Spleen (tissue), 7 donors: ENCODE data around the gene SLC35F6.

Source experiments
- POLR2A ChIP-seq, 3 donors: fragments of 450-650 bp; IDR thresholded peaks; one replicate each; pipeline ENCODE4 v1.5.1; 2017; ENCODE audit warnings: antibody characterized with exemption in 3 of 3, mild to moderate bottlenecking in 1 of 3
- POLR2AphosphoS5 ChIP-seq, 3 donors: sonication (generic); formaldehyde crosslinking; IDR thresholded peaks; one replicate each; pipeline ENCODE4 v1.5.1; 2017; ENCODE audit warnings: antibody characterized with exemption in 3 of 3
- TF ChIP-seq, protein P1 (sequence below), 11 experiments: fragments of 200-600 bp in 7 of 11; fragments of 450-650 bp in 4 of 11; sonication (generic) in 4 of 11; IDR thresholded peaks in 8 of 11; conservative IDR thresholded peaks in 3 of 11; 1 replicate in 7 of 11; 2 replicates in 4 of 11; pipeline versions ENCODE4 v1.4.0 to v1.8.0; 2016 to 2021; ENCODE audit warnings: antibody characterized with exemption in 11 of 11, inconsistent platforms in 4 of 11, mild to moderate bottlenecking in 1 of 11
- donor health status: DM: no; HTN: no; CAD: no; lungs with moderate emphysema.
- donor health status: DM: no; HTN: no; CAD: no.
- donor health status: DM: no; HTN: no; CAD: no.

DNA sequence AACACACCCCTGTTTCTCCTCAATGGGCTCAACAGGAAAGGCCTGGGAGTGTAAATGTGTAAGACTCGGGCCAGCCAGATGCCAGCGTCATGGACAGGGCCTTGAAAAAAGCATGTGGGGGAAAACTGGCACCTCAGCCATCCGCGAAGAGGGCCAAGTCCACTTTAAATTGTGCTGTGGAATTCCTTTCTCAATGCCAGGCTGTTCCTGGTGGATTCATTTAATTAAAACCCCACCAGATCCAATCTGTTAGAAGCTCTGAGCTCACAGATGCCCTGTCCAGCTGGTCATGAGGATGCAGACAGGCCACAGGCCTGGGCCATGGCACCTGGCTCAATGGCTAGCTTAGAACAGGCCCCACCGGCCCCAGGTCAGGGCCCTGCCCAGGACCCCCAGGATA is 46.7 kb upstream of the SLC35F6 start:
- TF ChIP-seq POLR2A (IDR thresholded peaks at IDR 0.05): no peak
- TF ChIP-seq, protein P1, sequence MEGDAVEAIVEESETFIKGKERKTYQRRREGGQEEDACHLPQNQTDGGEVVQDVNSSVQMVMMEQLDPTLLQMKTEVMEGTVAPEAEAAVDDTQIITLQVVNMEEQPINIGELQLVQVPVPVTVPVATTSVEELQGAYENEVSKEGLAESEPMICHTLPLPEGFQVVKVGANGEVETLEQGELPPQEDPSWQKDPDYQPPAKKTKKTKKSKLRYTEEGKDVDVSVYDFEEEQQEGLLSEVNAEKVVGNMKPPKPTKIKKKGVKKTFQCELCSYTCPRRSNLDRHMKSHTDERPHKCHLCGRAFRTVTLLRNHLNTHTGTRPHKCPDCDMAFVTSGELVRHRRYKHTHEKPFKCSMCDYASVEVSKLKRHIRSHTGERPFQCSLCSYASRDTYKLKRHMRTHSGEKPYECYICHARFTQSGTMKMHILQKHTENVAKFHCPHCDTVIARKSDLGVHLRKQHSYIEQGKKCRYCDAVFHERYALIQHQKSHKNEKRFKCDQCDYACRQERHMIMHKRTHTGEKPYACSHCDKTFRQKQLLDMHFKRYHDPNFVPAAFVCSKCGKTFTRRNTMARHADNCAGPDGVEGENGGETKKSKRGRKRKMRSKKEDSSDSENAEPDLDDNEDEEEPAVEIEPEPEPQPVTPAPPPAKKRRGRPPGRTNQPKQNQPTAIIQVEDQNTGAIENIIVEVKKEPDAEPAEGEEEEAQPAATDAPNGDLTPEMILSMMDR (IDR thresholded peaks at IDR 0.05 in 8 of 11, conservative IDR thresholded peaks at IDR 0.05 in 3 of 11): no peak
- TF ChIP-seq POLR2AphosphoS5 (IDR thresholded peaks at IDR 0.05): no peak
